NCI-H2029 (cell line): ENCODE results near the gene BUB1B.

ENCODE experiments used
- DNase-seq: peaks from one replicate; lab custom pipeline; 2025; lab: John Stamatoyannopoulos, UW

The BUB1B gene

DNA sequence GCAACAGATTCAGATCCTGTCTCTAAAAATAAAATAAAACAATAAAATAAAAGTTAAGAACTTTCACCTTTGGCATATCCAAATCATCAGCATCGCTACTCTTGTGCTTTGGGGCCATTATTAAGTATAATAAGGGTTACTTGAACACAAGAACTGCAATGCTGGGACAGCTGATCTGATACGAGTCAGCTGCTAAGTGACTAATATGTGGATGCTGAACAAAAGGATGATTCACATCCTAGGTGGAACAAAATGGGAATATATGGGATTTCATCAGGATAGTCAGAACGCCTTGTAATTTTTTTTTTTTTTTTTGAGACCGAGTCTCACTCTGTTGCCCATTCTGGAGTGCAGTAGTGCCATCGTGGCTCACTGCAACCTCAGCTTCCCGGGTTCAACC lies 29.7 kb downstream of the BUB1B start:
- DNase-seq: no peak

DNA sequence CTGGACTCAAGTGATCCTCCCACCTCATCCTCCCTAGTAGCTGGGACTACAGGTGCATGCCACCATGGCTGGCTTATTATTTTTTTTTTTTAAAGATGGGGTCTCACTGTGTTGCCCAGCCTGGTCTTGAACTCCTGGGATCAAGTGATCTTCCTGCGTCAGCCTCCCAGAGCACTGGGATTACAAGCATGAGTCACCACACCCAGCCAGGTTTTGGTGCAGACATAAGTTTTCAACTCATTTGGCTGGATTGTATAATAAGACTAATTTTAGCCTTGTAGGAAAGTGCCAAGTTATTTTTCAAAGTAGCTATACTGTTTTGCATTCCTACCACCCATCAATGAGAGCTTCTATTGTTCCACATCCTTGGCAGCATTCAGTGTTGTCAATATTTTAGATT lies 32.1 kb downstream of the BUB1B start:
- DNase-seq: no peak

- DNase-seq: no peak
Observed at GRCh38 chr15:40197434-40197833, 36.6 kb downstream of the BUB1B start.

DNA sequence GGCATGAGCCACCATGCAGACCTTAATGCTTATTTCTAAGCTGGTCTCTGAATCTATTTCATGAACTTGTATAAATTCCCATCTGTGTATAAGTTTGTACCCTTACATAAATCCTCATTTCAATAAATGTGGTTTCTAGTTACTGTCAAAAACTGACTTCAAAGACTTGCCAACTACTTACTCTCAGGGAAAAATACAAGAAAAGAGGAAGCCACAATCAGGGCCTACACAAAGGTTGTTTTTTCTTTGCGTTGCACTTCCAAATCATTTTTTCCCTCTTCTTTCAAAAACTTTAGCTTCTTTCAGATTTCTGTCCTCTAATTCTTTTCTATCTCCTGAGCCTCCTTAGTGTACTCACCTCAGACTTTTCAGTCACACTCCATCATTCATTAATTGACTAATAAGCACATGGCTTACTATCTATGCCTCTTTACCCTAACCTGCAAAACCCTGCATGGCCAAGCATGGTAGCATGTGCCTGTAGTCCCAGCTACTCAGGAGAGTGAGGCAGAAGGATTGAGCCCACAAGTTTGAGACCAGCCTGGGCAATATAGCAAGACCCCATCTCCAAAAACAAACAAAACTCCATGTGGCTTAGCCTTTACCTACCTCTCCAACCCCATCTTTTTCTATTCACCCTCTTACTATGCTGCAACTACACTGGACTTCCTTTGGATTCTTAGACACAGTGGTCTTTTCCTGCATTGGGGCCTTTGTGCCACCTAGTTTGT lies 37.7 kb downstream of the BUB1B start:
- no peak for DNase-seq

GRCh38 chr15:40204100-40204499 lies 43.2 kb downstream of the BUB1B start:
- DNase-seq: no peak

- peak; percentile 13 for DNase-seq
Observed at GRCh38 chr15:40217166-40217824, 56.4 kb downstream of the BUB1B start.

GRCh38 chr15:40219801-40220200 lies 58.9 kb downstream of the BUB1B start:
- DNase-seq: no peak

GRCh38 chr15:40222131-40222530 lies 61.3 kb downstream of the BUB1B start:
- no peak for DNase-seq

DNA sequence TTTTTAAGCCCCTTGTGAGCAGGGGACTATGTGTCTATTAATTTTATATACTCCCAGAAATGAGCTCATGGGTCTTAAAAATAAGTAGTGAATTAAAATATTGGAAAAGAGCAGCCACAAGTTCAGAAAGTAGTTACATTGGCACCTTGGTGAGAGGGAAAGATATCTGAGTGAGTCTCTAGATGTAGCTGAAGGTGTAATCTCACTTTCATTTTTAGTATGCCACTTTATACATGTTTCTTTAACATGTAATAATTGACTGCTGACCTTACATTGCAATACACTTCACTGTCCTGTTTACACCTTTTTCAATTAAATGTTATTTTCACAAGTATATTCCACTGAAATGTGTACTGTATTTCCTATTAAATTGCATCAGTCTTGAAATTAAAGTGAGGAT lies 65.9 kb downstream of the BUB1B start:
- DNase-seq: no peak

DNA sequence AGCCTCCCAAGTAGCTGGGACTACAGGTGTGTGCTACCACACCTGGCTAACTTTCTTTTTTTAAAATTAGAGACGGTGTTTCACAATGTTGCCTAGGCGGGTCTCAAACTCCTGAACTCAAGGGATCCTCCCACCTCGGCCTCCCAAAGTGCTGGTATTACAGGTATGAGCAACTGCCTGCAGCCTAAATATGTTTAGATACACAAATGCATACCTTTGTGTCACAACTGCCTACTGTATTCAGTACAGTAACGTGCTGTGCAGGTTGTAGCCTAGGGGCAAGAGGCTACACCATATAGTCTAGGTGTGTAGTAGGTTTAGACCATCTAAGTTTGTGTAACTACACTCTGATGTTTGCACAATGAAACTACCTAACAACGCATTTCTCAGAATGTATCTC lies 68.4 kb downstream of the BUB1B start:
- DNase-seq: no peak

GRCh38 chr15:40229956-40230355 lies 69.1 kb downstream of the BUB1B start:
- no peak for DNase-seq

GRCh38 chr15:40232625-40233070 lies 71.8 kb downstream of the BUB1B start:
- no peak for DNase-seq

GRCh38 chr15:40233727-40234577 lies 73.1 kb downstream of the BUB1B start:
- no peak for DNase-seq

- DNase-seq: no peak
Observed at GRCh38 chr15:40234783-40235182, 73.9 kb downstream of the BUB1B start.

- no peak for DNase-seq
Observed at GRCh38 chr15:40235201-40235885, 74.5 kb downstream of the BUB1B start.

DNA sequence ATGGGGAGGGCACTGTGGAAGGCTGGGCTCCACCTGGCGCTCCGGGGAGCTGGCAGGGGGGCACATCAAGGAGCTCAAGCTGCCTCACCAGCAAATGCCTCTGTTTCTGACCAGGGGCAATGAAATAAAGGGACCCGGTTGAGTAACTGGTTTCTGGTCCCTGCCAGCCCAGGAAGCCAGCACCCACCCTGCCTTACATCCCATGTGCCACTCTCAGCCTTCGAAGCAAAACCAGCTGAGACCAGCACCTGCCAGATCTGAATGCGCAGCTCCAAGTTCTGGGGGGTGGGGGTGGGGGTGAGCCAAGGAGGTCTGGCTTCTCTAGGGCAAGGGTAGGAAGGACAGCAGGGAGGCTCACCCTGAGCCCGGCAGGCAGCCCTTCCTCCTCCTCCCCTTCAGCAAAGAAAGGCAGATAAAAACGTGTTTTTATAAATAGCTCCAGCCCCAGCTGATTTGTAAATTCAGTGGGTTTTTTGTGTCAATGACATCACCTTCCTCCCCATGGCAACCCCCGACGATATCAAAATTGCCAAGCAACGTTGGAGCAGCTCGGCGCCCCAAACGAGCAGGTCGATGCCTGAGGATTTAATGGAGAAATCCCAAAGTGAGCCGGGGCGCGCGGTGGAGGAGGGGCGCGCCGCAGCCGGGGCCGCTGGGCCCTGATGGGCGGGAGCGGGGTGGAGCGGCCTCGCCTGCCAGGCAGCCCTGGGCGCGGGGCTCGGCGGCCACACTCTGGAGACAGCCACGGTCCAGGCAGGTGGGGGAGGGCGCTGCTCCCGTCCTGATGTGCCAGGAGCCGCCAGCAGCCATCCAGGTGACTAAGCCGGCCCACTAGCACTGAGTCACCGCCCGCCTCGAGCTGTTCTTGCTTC lies 77.9 kb downstream of the BUB1B start, which contains the start of gene PAK6:
Gene PAK6, plus strand, starts transcription at position 532 of the 872 bp plus-strand sequence. CDS start 25,723 bp downstream, outside the sequence.
- DNase-seq: peak; percentile 35

DNA sequence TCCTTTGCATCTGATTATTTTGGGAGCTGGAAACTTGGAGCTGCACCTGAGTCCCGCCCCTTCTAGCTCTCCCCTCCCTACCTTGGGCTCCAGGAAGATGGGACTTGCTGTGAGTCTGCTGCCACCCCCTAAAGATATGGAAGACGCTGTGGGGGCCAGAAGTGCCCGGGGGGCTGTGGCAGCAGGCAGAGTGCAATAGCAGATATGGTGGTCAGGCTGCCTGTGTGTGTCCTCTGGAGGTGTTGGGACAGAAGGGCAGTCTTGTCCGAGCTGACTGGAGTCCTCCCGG lies 78.5 kb downstream of the BUB1B start:
- DNase-seq: no peak

GRCh38 chr15:40239693-40240618 lies 79.1 kb downstream of the BUB1B start:
- DNase-seq: no peak

DNA sequence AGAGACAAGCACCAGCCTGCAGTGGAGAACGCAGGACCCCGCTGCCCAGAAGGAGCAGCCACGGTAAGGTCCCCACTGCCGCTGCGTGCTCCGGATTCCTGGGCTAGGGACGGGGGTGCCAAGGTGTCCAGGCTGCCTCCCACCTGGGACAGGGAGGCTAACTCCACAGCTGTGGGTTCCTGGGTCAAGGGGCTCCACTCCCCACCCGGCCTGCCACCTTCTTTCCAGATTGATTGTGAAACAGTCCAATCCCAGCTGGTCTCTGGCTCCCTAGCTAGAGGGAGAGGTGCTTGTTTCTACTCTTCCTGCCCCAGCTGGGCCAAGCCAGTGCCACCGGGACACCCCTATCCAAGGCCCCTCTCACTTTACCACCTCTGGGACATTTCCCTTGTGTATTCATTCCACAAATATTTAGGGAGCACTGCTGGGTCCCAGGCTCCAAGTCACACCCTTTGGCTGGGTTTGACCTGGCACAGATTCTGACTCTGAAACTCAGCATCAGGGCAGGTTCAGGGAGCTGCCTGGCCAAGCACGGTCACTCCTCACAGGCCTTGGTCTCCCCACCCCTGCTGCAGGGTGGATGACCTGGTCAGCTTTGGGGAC lies 79.9 kb downstream of the BUB1B start:
- DNase-seq: no peak
